Measurements from ENCODE around the gene SLF1. TPM values are rescaled to one million over a fixed set of nuclear protein-coding genes. Genes with fewer than 3 reads are reported as not detected.

SLF1 gene
- total and polyA plus RNA-seq, 9 of the 15 experiments (the other 6 are each of a cell fraction or from before 2014, with no cell fraction given) = 9.8 to 31.1 (median 16.3) TPM

- CTCF ChIA-PET (ENCODE audit: low intra/inter-chr PET ratio) = no interaction called here
- no peak for FAIRE-seq
- no peaks in the 10 kb centered on the region for H3K9me3 ChIP-seq (replicated peaks; ENCODE audit: control insufficient read depth, insufficient read depth, low read depth, low read length)
- H3K4me1 ChIP-seq (replicated peaks in 1 of 2; ENCODE audit: control insufficient read depth in 2 of 2, insufficient read depth in 2 of 2, low read length in 2 of 2) = peaks cover 0 to under 1% of the 10 kb centered on the region in 2 experiments; a peak in 2 of 5 replicates
- no peak overlapping the region for H3K9ac ChIP-seq (ENCODE audit: insufficient read depth in 1 of 2, low read depth in 2 of 2, low read length in 2 of 2)
- DNase-seq (ENCODE audit: extremely low read depth in 1 of 4, low spot score in 3 of 4) = peak in 3 of 4 experiments; percentile 16 to 71 (median 39)
- no peak overlapping the region for H2AFZ ChIP-seq (ENCODE audit: low read depth, low read length)
- no TSS peak for BruUV-seq (replicated peaks)
- H4K20me1 ChIP-seq (replicated peaks; ENCODE audit: control insufficient read depth, insufficient read depth, low read length) = no peaks in the 10 kb centered on the region
- no peak overlapping the region for H3K27ac ChIP-seq (ENCODE audit: extremely low read depth, low read depth, low read length)
- WGBS (ENCODE audit: insufficient coverage, low coverage, missing lambda C conversion rate) = 31% methylated on average over 2 of the region's 2 CpGs
- H3K4me2 ChIP-seq (ENCODE audit: insufficient read depth, low read length) = no peak overlapping the region
- peak; percentile 71 for ATAC-seq
- H3K27me3 ChIP-seq (ENCODE audit: control insufficient read depth in 2 of 2, insufficient read depth in 2 of 2, low read length in 2 of 2) = no peaks in the 10 kb centered on the region
- intact Hi-C loops (cut with micrococcal nuclease) (loop anchor here (1.0 to 5.0 kb wide), 3 partner anchors 86 to 239 kb away; no protein-coding TSS in a partner anchor), in situ Hi-C loops (cut with MboI) (no loop called here)
- POLR2A ChIA-PET = no interaction called here
- H3K79me2 ChIP-seq (ENCODE audit: control insufficient read depth, insufficient read depth, low read length) = peaks cover under 1% of the 10 kb centered on the region; the same call in 2 of the 3 replicates
- H3K4me3 ChIP-seq = no peak overlapping the region
- no peaks in the 10 kb centered on the region for H3K36me3 ChIP-seq (ENCODE audit: control insufficient read depth, insufficient read depth, low read length)
- no peaks in the 10 kb centered on the region for H3K9me1 ChIP-seq (ENCODE audit: control insufficient read depth, insufficient read depth, low read length)
- no peak for TF ChIP-seq XRCC4 (IDR thresholded peaks at IDR 0.05; ENCODE audit: extremely low read depth, insufficient read depth, insufficient read length)
- peak; percentile 31 for TF ChIP-seq CTCFL (IDR thresholded peaks at IDR 0.05; ENCODE audit: borderline replicate concordance, insufficient read depth, low read depth, low read length, poor library complexity, severe bottlenecking)
- 0 out of 2 replicates have a peak, but pooled peaks have one; percentile 39 for TF ChIP-seq SMC3 (conservative IDR thresholded peaks at IDR 0.05; ENCODE audit: insufficient read depth, low read depth, low read length)
- peak; percentile 34; the same call in 1 of the 2 replicates for TF ChIP-seq REST (IDR thresholded peaks at IDR 0.05; ENCODE audit: borderline replicate concordance)
- TF ChIP-seq REST (CRISPR knock-in tag; IDR thresholded peaks at IDR 0.05; ENCODE audit: low read depth) = no peak
- TF ChIP-seq RFX1 (IDR thresholded peaks at IDR 0.05) = peak; percentile 31; the same call in 1 of the 2 replicates
- TF ChIP-seq CTBP1 (IDR thresholded peaks at IDR 0.05; ENCODE audit: borderline replicate concordance) = 0 out of 2 replicates have a peak, but pooled peaks have one; percentile 21
- TF ChIP-seq NUFIP1 (IDR thresholded peaks at IDR 0.05; ENCODE audit: partially characterized antibody) = no peak
- peak in 1 of 2 experiments; percentile 23; a peak in 1 of 4 replicates for TF ChIP-seq RCOR1 (IDR thresholded peaks at IDR 0.05; ENCODE audit: borderline replicate concordance in 1 of 2, low read depth in 2 of 2, low read length in 2 of 2)
- peak; percentile 39 to 58 (median 56); a peak in 5 of 6 replicates for TF ChIP-seq CTCF (IDR thresholded peaks at IDR 0.05 in 2 of 3, conservative IDR thresholded peaks at IDR 0.05 in 1 of 3; ENCODE audit: insufficient read depth in 2 of 3, low read depth in 1 of 3, low read length in 3 of 3)
Measured at GRCh38 chr5:94613583-94613982, 4.9 kb upstream of the SLF1 start.

Data from K562 (cell line).